ENCODE results near the gene SYT2.

Gene SYT2

DNA sequence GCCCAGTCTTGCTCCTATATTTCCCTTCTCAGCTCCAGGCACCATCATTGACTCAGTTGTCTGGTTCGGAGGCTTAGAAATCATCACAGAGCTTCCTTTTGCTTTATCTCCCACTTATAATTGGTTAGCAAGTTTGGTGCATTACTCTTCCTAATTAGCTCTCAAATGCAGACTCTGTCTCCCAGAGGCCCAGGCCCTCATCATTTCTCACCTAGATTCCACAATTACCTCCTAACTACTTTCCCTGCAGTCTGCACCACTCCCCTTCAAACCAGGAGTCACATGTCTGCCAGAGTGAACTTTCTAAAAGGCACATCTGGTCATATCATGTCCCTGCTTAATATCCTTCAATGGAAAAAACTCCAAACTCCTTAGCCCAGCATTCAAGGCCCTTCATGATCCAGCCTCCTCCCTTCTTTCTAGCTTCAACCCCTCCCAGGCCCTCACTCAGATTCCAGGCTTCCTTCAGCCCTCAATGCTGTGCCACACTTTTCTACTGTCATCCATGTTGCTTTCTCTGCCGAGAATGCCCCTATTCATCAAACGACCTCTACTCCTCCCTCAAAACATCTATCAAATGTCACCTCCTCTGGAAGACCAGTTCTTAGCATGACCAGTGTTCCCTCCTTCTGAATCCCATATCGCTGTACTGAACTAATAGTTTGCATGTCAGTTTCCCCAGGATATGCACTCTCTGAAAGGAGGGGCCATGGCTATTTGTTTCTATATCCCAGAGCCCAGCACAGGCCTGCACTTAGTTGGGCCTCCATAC, 30.7 kb downstream of the SYT2 start:
- DNase-seq (ENCODE audit: low read depth), result no peak

GRCh38 chr1:202677433-202677832, 32.8 kb downstream of the SYT2 start:
- no peak for DNase-seq (ENCODE audit: low read depth)

GRCh38 chr1:202673531-202673930, 36.7 kb downstream of the SYT2 start:
- DNase-seq (ENCODE audit: low read depth), result no peak

DNA sequence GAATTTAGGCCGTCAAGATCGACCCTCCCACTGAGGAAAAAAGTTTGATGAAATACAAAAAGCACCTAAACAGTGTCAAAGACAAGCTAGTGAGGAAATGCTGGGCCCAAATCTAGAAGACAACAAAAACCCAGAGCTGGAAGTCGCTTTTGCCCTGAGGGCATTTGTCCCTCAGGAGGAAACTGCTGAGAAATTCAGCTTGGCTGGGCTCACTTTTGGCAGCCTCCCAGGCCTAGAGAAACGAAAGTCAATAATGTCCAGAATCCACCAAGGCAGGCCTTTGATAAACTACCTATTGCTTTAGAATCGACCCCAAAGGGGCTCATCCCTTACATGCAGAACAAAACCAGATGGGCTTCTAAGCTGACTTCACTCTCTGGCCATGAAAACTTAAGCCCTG, 38.9 kb downstream of the SYT2 start:
- DNase-seq (ENCODE audit: low read depth), result no peak

GRCh38 chr1:202665417-202665816, 44.8 kb downstream of the SYT2 start:
- no peak for DNase-seq (ENCODE audit: low read depth)

DNA sequence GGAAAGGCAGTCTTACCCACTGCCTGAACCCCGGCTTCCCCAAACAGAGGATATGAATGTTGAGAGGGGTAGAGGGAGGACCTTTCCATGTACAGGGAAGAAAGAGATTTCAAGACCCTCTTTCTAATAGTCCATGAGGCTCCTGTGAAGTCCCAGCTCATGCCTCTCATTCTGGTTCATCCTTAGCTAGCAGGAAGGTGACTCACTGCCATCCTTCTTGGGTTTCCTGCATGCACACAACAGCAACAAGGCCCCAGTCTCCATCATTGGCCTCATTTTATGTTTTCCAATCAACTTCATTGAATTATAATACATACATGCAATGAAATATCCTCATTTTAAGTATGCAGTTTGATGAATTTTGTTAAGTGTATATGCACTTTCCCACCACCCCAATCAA, 46.2 kb downstream of the SYT2 start:
- DNase-seq (ENCODE audit: low read depth), result no peak

DNA sequence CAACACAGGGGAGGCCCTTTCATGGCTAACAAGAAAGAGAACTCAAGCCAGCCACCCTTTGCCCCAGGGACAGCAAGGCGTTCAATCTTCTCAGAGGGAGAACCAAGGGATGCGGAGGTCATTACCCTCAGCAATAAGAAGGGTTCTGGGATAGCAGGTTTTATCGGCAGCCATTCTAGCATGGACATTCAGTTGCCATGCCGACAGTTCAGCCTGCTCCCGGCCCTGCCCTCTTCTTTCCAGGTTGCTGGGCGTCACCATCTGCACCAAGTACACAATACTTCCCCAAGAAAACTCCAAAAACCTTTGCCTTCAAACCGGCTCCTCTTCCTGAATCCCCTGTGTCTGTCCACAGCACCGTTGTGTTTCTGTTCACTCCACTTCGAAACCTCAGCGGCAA, 47.1 kb downstream of the SYT2 start:
- DNase-seq (ENCODE audit: low read depth), result no peak

DNA sequence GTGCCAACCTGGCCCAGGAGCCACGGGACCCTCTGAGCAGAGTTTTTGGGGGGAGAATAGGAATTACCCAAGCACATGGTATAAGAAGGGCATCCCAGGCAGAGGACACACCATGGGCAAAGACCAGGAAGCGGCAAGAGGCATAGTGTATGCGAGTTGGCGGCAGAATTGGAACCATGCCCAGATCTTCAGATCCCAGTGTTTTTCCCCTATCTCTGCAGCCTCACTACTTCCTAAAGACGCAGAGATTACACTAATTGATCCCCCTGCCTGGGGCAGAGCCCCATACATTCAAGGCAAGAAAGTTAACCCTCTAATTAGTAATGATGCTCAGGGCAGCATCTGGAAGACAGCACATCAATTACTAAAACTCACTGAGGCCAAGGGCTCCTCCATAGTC, 48.2 kb downstream of the SYT2 start:
- no peak for DNase-seq (ENCODE audit: low read depth)

DNA sequence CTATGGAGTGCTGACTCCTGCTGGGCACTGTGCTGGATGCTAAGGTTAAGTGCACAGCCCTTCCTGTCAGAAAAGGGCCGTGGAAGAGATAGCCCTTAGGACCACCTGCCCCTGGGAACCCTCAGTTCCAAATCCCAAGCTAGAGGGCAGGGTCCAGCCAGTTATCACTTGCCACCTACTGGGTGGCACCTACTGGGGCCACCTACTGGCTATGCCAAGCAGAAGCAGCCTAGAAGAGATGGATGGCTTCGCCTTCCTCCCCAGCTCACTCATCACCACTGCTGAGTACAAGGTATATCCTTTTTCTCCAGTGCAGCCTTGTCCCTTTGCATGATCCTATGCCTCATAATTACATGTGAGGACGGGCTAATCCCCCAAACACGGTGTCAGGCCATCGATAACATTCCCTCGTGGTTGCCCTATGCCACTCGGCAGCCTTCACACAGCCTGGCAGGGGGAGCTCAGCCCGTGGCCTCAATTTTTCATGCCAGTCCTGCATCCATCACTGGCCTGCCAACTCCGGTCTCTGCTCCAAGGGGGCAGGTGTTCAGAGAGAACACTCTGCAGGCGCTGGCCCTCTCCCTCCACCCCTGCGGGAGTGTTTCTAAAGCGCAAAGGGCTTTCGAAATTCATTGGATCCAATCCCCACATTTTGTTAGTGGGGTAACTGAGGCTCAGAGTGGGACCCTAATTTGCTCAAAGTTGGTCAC, 49.0 kb downstream of the SYT2 start:
- no peak for DNase-seq (ENCODE audit: low read depth)

DNA sequence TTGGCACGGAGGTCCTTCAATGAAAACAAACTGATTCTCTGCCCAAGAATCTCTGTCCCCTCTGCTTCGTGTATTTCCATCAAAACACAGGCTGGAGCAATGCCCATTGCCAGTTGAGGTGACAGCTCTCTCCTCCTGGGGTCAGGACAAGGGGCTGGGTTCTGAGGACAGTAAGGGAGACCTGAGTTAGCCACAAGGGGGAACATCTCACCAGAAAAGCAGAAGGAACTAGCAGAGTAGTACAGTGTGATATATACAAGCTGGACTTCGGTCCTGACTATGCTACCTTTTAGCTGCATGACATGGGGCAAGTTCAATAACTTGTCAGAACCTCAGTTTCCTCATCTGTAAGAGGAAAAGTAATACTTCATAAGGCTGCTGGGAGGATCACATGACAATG, 50.3 kb downstream of the SYT2 start:
- DNase-seq (ENCODE audit: low read depth), result no peak

- no peak for DNase-seq (ENCODE audit: low read depth)
These were observed 50.7 kb downstream of the SYT2 start for GRCh38 chr1:202659541-202659940.

DNA sequence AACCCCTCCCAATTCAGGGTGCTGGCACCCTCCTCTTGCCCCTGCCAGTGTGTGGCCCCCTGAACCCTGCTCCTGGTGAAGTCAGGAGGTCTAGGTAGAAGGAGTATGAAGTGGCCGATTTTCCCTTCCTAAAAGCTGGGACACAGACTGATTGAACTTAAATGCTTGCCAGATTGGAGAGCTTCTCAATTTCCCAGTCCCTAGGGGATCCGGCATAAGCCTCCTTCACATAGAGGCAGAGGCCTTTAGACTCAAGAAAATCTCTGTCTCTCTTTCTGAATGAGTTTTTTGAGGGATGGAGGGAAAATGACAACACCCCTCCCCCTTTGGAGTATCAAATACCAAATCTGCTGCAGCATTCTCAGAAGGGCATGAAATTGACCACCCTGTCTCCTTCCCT, 51.5 kb downstream of the SYT2 start:
- no peak for DNase-seq (ENCODE audit: low read depth)

DNA sequence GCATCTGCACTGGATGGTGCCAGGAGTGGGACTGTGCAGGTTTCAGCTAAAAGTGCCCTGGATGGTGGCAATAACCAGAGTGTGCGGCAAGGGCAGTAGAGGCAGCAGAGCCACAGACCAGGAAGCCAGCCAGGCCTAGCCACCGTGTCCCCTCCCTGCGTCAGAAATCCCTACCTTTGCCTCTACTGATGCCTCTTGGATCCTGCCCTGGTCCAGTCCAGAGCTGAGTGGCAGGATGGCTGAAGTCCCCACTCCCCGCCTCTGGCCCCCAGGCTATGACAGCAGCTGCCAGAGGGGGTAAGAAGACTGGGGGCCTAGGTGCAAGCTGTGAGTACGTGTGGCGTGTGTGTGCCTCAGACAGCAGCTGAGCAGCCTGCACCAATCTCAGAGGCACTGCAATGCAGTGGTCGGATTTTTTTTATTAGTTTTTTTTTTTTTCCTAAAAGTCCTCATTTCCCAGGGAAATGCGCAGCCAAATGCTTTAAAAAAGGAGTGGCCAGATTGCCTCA, 51.9 kb downstream of the SYT2 start:
- no peak for DNase-seq (ENCODE audit: low read depth)

DNA sequence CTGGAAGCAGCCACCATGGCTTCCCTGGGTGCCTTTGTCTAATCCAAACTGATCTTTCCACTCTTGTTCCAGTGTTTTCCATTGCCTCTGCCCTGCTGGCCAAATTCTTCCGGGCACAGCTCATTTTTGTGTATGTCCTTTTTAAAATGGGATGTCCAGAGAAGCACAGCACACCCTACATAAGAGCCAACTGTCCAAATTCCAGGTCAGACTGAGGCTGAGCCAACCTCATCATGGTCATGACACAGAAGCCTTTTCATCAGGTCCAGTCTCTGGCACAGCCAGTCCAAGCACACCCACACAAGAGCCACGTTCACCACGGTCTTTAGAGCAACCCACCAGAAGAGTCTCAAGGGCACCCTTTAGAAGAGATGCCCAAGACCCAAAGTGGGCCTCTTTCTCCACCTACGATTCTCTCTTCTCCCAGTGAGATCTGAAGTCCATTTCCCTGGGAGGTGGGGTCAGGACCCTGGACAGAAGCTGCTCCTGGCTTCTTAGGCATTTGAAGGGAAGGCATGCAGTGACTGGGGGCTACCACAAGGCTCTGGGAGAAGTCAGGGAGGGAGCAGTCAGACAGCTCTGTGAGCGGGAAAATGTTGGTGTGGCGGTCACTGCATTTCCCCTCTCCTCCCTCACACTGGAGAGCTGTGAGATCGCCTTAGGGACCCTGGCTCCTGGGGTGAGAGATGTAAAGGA, 53.2 kb downstream of the SYT2 start:
- no peak for DNase-seq (ENCODE audit: low read depth)

- no peak for DNase-seq (ENCODE audit: low read depth)
These were observed 54.2 kb downstream of the SYT2 start for GRCh38 chr1:202656057-202656456.

- no peak for DNase-seq (ENCODE audit: low read depth)
These were observed 56.2 kb downstream of the SYT2 start for GRCh38 chr1:202654079-202654478.

DNA sequence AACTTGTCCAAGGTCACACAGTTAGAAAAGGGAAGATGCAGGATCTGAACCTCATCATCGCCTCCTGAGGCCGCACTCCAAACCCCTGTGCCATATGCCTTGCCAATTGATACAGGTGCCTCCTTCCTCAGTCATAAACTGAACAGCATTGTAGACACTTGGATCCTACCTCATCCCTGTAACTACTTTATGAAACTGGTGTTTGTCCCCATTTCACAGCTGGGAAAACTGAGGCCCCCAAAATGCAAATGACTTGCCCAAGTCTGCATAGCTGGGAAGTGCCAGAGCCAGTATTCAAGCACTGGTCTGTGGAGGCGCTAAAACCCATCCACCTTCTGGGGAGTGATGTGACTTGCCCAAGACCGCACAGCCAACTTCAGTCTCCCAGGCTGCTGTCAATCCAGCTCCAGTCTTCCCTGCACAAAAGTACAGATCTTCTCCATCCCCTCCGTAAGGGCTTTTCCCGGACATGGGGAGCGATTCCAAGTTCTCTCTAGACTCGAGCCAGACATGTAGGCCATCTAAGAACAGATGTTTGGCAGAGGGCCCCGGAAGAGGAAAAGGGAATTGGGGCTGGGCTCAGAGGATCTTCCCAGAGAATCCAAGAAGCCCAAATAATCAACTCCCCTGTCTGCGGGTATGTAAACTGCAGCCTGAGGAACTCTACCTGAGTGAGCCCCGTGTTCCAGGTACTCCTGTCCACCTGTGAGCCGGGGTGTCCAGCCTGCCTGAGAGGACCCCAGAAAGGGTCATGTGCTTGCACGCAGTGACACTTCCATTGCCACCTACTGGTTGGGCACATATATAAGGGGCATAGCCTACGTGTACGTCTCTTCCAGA, 60.5 kb downstream of the SYT2 start:
- no peak for DNase-seq (ENCODE audit: low read depth)

DNA sequence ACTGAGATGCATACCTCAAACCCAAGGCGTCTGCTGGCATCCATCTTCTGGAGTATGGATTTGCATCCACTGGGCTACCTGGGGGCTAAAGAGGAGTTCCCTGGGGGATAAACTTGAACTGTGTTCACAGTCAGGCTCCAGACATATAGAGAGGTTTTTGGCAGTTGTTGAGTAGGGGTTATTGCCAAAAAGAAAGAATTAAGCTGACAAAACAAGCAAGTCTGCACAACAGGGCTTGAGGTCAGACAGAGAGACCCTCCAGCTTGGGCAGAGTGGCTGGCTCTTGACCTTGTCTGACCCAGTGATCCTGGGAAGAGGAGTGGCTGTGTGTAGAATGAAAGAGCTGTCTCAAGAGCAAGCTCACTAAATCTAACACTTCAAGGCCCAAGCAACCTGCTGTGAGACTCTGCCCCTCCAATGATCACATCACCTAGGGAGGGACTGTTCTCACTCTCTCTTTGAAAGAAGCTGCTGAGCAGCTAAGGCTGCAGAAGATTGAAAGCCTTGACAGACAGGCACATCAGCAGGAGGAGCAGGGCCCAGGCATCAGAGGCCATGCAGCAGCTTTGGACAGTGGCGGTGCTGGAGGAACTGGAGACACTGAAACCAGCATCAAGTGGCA, 61.5 kb downstream of the SYT2 start:
- no peak for DNase-seq (ENCODE audit: low read depth)

DNA sequence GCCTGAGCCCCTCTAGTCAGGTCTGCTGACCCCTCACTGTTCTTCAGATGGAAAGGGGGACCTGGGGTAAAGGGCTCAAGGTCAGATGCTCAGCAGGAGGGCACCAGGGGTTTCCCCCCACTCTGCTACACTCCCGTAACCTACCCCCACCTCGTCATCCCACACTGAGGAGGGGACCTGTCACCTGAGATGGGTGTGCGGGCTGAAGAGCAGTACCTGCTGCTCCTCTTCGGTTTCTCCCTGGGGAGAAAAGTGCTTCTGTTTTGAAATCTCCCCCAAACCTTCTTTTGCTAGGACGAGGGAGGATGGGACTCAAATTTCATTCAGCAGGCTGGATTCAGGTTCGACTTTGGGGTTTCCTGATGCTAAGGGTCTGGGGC, 65.2 kb downstream of the SYT2 start:
- no peak for DNase-seq (ENCODE audit: low read depth)

DNA sequence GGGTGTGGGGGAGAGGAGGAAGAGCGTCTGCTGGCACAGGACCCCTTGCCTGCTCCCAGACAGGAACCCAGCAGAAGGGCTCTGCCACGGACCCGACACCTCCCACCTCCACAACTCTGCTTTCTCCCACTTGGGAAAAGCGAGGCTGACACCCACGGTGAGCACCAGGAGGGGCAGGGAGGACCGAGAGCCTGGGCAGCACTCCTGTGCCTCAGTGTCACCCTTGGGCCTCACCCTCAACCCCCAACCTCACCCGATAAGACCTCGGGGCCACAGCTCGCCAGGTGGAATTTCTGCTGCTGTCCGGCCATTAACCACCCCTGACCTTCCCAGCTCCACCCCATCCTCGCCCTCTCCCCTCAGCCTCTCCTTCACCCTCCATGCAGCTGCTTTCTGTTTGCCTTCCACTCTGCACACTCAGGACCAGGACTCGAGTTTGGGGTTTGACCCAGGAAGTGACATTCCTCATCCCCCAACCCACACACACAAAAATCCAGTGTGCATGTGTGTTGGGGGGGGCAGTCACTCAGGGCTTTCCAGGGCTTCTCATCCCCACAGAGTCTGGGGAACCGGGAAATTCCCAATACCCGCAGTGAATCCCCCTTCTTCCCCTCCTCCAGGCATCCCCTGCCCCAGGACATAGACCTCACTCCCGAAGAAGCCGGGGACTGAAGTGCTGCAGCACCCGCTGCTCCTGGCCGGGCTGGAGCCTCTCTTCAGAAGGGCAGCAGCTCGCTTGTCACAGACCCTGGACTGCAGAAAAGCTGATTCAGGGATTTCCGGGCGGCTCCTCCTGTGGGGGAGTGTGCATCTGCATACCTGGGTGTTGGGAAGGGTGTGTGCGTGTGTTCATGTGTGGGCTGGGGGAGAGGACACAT, 65.8 kb downstream of the SYT2 start:
- DNase-seq (ENCODE audit: low read depth), result no peak
